AG09319 (cell line): Measurements from ENCODE around the gene APOBEC2.

Experiments
- DNase-seq: peaks from one replicate; pipeline ENCODE4 v3.0.0-alpha.2; 2010; ENCODE audit warnings: low read depth; ENCODE audit errors: extremely low read depth
- CTCF ChIP-seq: IDR thresholded peaks from 2 replicates; pipeline ENCODE4 v1.5.1; 2011; ENCODE audit warnings: low read depth, mild to moderate bottlenecking, inconsistent platforms, low read length, moderate library complexity

APOBEC2 gene

DNA sequence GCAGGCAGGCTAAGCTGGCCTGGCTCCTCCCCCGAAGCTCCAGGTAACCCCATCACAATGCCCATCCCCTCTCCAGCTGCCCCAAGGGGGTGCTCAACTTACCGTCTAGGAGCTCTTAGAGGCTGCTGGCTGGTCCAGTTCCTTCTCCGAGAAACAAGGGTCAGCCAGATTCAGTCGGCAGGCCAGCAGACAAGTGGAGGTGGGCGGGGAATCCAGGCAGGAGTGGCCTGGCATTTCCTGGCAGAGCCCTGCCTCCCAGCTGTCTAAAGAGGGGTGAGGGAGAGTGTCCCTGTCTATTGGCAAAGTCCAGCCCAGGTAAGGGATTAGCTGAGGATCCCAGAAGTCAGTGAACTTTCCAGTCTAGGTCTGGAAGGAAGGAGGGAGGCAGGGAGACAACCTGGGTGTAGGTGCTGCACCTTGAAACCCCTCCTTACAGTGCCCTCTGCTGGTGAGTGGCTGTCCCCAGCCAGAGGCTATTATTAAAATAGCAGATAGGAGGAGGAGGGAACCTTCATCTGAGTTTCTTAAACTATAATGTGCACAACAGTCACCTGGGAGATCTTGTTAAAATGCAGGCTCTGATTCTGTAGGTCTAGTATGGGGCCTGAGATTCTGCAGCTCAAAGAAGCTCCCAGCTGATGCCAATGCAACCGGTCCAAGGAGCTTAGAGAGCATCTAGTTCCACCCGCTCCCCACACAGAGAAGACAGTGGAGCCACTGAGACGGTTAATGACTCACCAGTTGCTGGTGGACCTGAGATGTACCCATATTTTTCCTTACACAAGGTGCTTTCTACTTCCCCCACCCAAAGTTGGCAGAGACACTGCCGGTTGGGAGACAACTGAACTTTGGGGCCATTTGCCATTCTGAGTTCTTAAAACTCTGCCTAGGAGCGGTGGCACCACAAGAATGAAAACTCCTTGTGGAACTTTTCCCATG is 13.7 kb upstream of the APOBEC2 start, which contains the start of gene UNC5CL:
Gene UNC5CL (minus strand): TSS at position 162 of the 939 bp plus-strand sequence. CDS start 4,147 bp downstream, outside the sequence.
- peak; percentile 69 for TF ChIP-seq CTCF
- no peak for DNase-seq

GRCh38 chr6:41040101-41040939 is 12.7 kb upstream of the APOBEC2 start:
- DNase-seq = no peak
- no peak for TF ChIP-seq CTCF

GRCh38 chr6:41040940-41041536 is 12.0 kb upstream of the APOBEC2 start:
- no peak for TF ChIP-seq CTCF
- no peak for DNase-seq

GRCh38 chr6:41042226-41043055 is 10.6 kb upstream of the APOBEC2 start, which contains the start of gene TSPO2:
Gene TSPO2 (plus strand): TSS chr6:41042467. CDS start chr6:41042986, 519 bp downstream.
- TF ChIP-seq CTCF = no peak

GRCh38 chr6:41043151-41043550 is 9.9 kb upstream of the APOBEC2 start:
- TF ChIP-seq CTCF = no peak
- DNase-seq = no peak

More at GRCh38 chr6:41042226-41043055, 10.6 kb upstream of the APOBEC2 start, which contains the start of gene TSPO2:
- DNase-seq = no peak

DNA sequence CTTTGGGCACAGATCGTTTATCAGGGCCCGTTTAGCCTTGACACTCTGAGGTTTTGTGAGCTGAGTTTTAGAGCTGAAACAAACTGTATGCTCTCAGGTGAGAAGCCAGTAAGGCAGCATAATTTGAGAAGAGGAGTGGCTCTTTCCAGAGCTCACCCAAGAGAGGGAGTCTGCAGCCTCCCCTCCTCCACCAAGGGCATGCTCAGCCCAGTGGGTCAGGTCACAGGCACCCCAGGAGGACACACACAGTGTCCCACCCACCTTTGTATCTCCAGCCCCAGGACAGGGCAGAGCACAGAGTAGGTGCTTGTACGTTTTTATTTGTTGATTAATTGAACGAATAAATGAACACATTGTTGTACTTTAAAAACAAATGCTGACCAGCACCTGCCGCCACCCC is 7.3 kb upstream of the APOBEC2 start:
- TF ChIP-seq CTCF = no peak
- DNase-seq = no peak
